Stimulated activated CD4-positive, alpha-beta T cell treated with anti-CD3 and anti-CD28 coated beads, Interleukin-12 subunit alpha, Interleukin-12 subunit beta, amount 100 ng/mL, for 24 hours (primary cell): ENCODE measurements around the gene KRTAP5-11.
"Not testable (repeated sequence)": the region's sequence is repeated elsewhere in the genome, so short reads cannot be mapped to it uniquely, and the experiment has no call there.

ENCODE experiments used
- DNase-seq, 2 experiments: peaks; one replicate each; pipeline ENCODE4 v3.0.0-alpha.2; 2020; ENCODE audit warnings: low read depth in 2 of 2

Gene KRTAP5-11

GRCh38 chr11:71556018-71556417 lies 26.7 kb downstream of the KRTAP5-11 start:
- DNase-seq: no peak

DNA sequence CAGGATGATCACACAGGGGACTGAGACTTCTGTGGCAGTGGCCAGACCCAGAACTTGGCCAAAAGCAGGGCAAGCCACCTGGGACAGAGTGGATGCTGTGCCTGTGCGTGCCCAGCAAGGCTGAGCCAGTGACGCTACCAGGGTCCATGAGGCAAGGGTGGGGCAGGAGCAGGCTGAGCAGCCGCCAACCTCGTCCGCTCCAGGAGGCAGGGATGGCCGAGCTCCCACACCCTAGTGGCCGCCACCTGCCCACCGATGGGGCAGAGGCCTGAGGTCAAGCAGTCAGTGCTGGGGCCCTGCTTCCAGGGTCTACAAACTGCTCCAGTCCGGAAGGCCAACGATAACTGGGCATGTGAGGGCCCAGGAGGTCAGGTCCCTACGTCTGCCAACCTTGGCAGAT lies 27.2 kb downstream of the KRTAP5-11 start:
- no peak for DNase-seq

GRCh38 chr11:71554996-71555395 lies 27.7 kb downstream of the KRTAP5-11 start:
- no peak for DNase-seq

GRCh38 chr11:71551711-71552110 lies 31.0 kb downstream of the KRTAP5-11 start:
- DNase-seq: no peak

- no peak for DNase-seq
Observed at GRCh38 chr11:71548716-71549151, 33.9 kb downstream of the KRTAP5-11 start.

DNA sequence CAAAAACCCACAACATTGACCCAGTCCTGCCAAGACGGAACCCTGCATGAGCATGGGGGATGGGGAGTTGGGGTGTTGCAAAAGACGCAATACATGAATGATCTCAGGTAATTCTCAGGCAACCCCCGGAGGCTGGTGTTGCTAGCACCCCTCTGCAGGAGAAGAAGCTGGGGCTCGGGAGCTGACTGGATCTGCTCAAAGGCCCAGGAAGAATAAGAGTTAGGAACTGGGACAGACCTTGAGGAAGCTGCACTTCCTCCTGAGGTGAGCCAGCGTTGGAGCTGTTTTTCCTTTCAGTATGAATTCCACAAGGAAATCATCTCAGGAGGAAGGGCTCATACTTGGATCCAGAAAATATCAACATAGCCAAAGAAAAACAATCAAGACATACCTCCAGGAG lies 34.6 kb downstream of the KRTAP5-11 start, which contains the start of gene KRTAP5-9:
TSS of gene KRTAP5-9 (plus strand) at position 301 of the 400 bp plus-strand sequence. CDS start 238 bp downstream, outside the sequence.
- no peak for DNase-seq

DNA sequence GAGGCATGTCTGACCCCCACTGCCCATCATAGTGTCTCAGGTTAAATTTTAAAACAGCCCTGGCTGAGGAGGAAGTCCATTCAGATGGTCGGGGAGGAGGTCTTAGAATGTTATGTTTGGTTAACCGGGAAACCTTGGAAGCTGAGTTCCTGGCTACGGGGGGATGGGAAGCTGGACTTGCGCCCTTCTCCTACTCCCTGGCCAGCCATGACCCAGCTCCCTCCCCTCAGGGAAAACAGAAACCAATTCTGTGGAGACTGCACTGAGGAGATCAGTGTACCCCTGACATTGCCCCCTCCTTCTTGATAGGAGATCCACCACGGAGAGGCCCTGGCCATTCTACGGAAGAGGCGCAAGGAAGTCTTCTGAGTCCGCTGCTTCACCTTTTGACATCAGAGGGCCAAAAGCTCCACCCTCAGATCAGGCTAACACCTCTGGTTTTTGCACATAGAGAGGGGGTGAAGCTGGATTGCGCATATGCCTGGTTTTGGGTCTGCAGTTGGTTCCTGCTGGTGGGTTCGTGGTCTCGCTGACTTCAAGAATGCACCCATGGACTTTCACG lies 37.2 kb downstream of the KRTAP5-11 start:
- no peak for DNase-seq

- DNase-seq: no peak
Observed at GRCh38 chr11:71544525-71545214, 38.0 kb downstream of the KRTAP5-11 start.

DNA sequence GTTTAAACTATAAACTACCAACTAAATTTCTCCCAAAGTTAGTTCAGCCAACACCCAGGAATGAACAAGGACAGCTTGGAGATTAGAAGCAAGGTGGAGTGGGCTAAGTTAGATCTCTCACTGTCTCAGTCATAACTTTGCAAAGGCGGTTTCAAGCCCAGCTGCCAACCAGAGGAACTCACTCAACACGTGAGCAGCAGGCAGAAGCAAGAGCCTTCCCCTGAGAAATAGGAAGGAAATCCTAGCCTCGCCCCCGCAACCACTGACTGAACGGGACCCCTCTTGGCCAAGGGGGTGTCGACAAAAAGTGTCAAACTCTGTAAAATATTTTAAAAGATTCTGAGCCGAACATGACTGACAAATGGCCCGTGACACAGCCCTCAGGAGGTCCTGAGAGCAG lies 38.8 kb downstream of the KRTAP5-11 start:
- no peak for DNase-seq

DNA sequence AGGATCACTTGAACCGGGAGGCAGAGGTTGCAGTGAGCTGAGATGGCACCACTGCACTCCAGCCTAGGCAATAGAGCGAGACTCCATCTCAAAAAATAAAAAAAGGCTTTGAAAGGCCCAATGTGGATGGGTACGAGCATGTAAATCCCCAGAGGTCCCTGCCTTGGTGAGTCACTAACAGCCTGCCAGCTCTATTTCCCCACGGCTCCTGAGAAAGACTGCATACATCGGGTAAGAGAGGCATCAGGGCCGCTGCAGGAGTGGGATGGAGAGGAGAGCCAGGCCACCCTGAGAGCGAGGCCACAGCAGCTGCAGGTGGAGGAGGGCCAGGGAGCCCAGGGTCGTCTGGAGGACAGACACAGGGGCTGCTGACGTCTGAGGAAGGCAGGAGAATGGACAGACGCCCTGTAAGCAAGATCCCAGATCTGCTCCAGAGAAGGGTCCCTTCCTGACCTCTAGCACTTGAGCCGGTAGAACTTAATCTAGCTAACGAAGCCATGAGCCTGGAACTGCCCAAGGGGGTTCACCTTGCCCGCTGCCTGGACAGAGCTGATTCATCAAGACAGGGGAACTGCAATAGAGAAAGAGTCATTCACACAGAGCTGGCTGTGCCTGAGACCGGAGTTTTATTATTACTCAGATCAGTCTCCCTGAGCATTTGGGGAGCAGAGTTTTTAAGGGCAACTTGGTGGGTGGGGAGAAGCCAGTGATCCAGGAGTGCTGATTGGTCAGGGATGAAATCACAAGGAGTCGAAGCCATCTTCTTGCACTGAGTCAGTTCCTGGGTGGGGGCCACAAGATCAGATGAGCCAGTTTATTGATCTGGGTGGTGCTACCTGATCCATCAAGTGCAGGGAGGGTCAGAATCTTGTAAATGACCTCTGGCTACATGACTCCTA lies 39.5 kb downstream of the KRTAP5-11 start:
- no peak for DNase-seq

GRCh38 chr11:71542382-71542781 lies 40.3 kb downstream of the KRTAP5-11 start:
- DNase-seq: no peak

GRCh38 chr11:71540521-71541304 lies 42.0 kb downstream of the KRTAP5-11 start:
- not testable (repeated sequence) for DNase-seq

DNA sequence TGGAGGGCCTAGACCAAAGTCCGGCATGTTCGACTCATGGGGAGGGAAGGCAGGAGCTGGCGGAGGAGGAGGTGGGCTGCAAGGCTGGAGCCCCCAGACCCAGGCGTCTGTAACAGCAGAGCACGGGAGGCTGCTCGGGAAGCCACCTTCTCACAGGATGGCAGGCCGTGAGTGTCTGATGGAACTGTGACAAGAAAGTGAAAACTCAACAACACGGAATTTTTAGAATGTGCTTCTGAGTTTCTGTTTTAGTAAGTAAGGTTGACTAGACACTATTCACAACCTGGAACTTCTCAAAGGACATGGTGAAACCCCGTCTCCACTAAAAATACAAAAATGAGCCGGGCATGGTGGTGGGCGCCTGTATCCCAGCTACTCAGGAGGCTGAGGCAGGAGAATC lies 42.7 kb downstream of the KRTAP5-11 start:
- not testable (repeated sequence) for DNase-seq

GRCh38 chr11:71539017-71539416 lies 43.7 kb downstream of the KRTAP5-11 start:
- no peak for DNase-seq

DNA sequence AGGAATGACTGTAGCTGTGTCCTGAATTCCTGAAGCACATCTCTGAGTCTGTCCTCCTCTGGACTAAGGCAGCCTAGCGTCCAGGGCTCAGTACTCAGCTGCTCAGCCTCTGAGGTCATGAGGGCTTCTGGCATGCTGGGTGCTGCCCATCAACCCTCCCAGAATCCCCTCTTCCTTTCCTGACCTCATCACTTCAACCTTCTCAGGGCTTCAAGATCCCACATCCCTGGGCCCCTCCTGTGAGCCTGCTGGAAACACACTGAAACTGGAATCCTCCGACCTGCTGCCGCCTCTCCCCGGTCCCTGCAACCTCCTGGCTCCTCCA lies 44.0 kb downstream of the KRTAP5-11 start:
- no peak for DNase-seq

GRCh38 chr11:71537977-71538665 lies 44.6 kb downstream of the KRTAP5-11 start, which contains the start of gene KRTAP5-8:
Gene KRTAP5-8, plus strand, starts transcription at chr11:71538025. Its CDS starts 31 bp downstream, at chr11:71538056.
- DNase-seq: not testable (repeated sequence)

GRCh38 chr11:71537537-71537936 lies 45.1 kb downstream of the KRTAP5-11 start:
- DNase-seq: no peak

- DNase-seq: no peak
Observed at GRCh38 chr11:71535825-71536224, 46.9 kb downstream of the KRTAP5-11 start.

DNA sequence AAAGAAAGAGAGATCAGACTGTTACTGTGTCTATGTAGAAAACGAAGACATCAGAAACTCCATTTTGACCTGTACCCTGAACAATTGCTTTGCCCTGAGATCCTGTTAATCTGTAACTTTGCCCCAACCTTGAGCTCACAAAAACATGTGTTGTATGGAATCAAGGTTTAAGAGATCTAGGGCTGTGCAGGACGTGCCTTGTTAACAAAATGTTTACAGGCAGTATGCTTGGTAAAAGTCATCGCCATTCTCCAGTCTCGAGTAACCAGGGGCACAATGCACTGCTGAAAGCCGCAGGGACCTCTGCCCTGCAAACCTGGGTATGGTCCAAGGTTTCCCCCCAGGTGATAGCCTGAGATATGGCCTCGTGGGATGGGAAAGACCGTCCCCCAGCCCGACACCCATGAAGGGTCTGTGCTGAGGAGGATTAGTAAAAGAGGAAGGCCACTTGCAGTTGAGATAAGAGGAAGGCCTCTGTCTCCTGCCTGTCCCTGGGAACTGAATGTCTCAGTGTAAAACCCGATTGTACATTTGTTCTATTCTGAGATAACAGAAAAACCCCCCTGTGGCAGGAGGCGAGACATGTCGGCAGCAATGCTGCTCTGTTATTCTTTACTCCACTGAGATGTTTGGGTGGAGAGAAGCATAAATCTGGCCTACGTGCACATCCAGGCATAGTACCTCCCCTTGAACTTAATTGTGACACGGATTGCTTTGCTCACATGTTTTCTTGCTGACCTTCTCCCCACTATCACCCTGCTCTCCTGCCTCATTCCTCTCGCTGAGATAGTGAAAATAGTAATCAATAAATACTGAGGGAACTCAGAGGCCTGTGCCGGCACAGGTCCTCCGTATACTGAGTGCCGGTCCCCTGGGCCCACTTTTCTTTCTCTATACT lies 47.7 kb downstream of the KRTAP5-11 start:
- not testable (repeated sequence) for DNase-seq

GRCh38 chr11:71532036-71532610 lies 50.6 kb downstream of the KRTAP5-11 start:
- DNase-seq: no peak
